H1 (cell line): Measurements from ENCODE around the gene NODAL. TPM values are rescaled to one million over a fixed set of nuclear protein-coding genes. Genes with fewer than 3 reads are reported as not detected.

Experiments used
- CTCF ChIA-PET: fragments of 300-600 bp; sonication (Branson Sonifier 250); formaldehyde crosslinking; loops from one replicate; lab custom pipeline; 2021; ENCODE audit not compliant: partially characterized antibody; lab: Charles Lee
- POLR2A ChIA-PET: fragments of 300-600 bp; sonication (Branson Sonifier 250); formaldehyde crosslinking; loops from one replicate; lab custom pipeline; 2021; ENCODE audit warnings: inconsistent platforms; ENCODE audit not compliant: partially characterized antibody; lab: Charles Lee
- DNase-seq, 2 experiments: peaks; one replicate each; pipeline versions ENCODE4 v3.0.0 to v3.0.0-alpha.2; 2010 to 2022; ENCODE audit warnings: low spot score in 2 of 2, low read depth in 1 of 2, mixed read lengths in 1 of 2
- FAIRE-seq: peaks from 2 replicates; lab custom pipeline; 2011; peaks lifted over from hg19 to GRCh38; lab: Jason Lieb, UNC
- H2AFZ ChIP-seq: 2 replicates; pipeline ENCODE4 v1.8.1; 2012; ENCODE audit warnings: low read length, inconsistent platforms
- H2AK5ac ChIP-seq: 2 replicates; pipeline ENCODE4 v1.6.1; 2013; ENCODE audit warnings: low read depth, low read length
- H2BK120ac ChIP-seq: replicated peaks from 2 replicates; pipeline ENCODE3; 2013; ENCODE audit warnings: low read depth, low read length, inconsistent platforms
- H2BK12ac ChIP-seq: 2 replicates; pipeline ENCODE4 v1.6.1; 2013; ENCODE audit warnings: low read depth, low read length
- H2BK15ac ChIP-seq: 2 replicates; pipeline ENCODE4 v1.6.1; 2013; ENCODE audit warnings: low read length
- H2BK20ac ChIP-seq: 2 replicates; pipeline ENCODE4 v1.6.1; 2013; ENCODE audit warnings: low read length
- H2BK5ac ChIP-seq: 2 replicates; pipeline ENCODE4 v1.6.1; 2013; ENCODE audit warnings: low read depth, low read length
- H3K14ac ChIP-seq: 2 replicates; pipeline ENCODE4 v1.6.1; 2013; ENCODE audit warnings: inconsistent platforms; ENCODE audit not compliant: insufficient read length
- H3K18ac ChIP-seq: 2 replicates; pipeline ENCODE4 v1.6.1; 2013; ENCODE audit warnings: low read length; ENCODE audit errors: extremely low read depth
- H3K23ac ChIP-seq: 2 replicates; pipeline ENCODE4 v1.6.1; 2013; ENCODE audit warnings: inconsistent platforms; ENCODE audit not compliant: insufficient read length
- H3K23me2 ChIP-seq: 2 replicates; pipeline ENCODE4 v1.6.1; 2013; ENCODE audit warnings: low read depth, low read length
- H3K27ac ChIP-seq: 2 replicates; pipeline ENCODE4 v1.6.1; 2011; ENCODE audit warnings: low read depth, low read length, inconsistent platforms
- H3K27me3 ChIP-seq, 4 experiments: replicated peaks in 1 of 4; 1 replicate in 1 of 4; 2 replicates in 3 of 4; pipeline versions ENCODE4 v1.6.1 to v1.8.1; 2011 to 2013; ENCODE audit warnings: low read length in 3 of 4, mild to moderate bottlenecking in 3 of 4, inconsistent platforms in 2 of 4, mixed read lengths in 2 of 4, moderate library complexity in 1 of 4; ENCODE audit not compliant: control insufficient read depth in 3 of 4, insufficient read depth in 3 of 4; ENCODE audit errors: extremely low read depth in 1 of 4
- H3K36me3 ChIP-seq, 4 experiments: 2 replicates each; pipeline versions ENCODE4 v1.6.1 to v1.8.1; 2011 to 2013; ENCODE audit warnings: mild to moderate bottlenecking in 4 of 4, low read length in 3 of 4, moderate library complexity in 2 of 4, control low read depth in 1 of 4, inconsistent platforms in 1 of 4; ENCODE audit not compliant: insufficient read depth in 4 of 4, control insufficient read depth in 2 of 4
- H3K4ac ChIP-seq: replicated peaks from 2 replicates; pipeline ENCODE3; 2013; ENCODE audit warnings: low read length, low read depth, mixed read lengths, inconsistent platforms; ENCODE audit not compliant: insufficient read length
- H3K4me1 ChIP-seq, 4 experiments: replicated peaks in 1 of 4; 1 replicate in 1 of 4; 2 replicates in 3 of 4; pipeline versions ENCODE4 v1.6.1 to v1.8.1; 2011 to 2013; ENCODE audit warnings: low read length in 3 of 4, inconsistent platforms in 2 of 4, mixed read lengths in 1 of 4; ENCODE audit not compliant: insufficient read depth in 4 of 4, control insufficient read depth in 3 of 4
- H3K4me2 ChIP-seq, 2 experiments: 2 replicates each; pipeline versions ENCODE4 v1.6.1 to v1.8.1; 2011 to 2013; ENCODE audit warnings: low read depth in 2 of 2, low read length in 2 of 2, control low read depth in 1 of 2, inconsistent platforms in 1 of 2, mild to moderate bottlenecking in 1 of 2; ENCODE audit not compliant: insufficient read depth in 1 of 2
- H3K4me3 ChIP-seq, 4 experiments: fragments of 200-600, 300-600 bp in 1 of 4; sonication (generic), shearing (Covaris generic), sonication (Bioruptor Twin) in 1 of 4; 2 replicates each; pipeline versions ENCODE4 v1.5.1 to v1.8.1; 2011 to 2016; ENCODE audit warnings: low read length in 4 of 4, low read depth in 3 of 4, control low read depth in 2 of 4, inconsistent platforms in 2 of 4, mild to moderate bottlenecking in 2 of 4, mixed read lengths in 1 of 4, moderate library complexity in 1 of 4; ENCODE audit not compliant: insufficient read depth in 2 of 4; ENCODE audit errors: extremely low read depth in 1 of 4
- H3K56ac ChIP-seq: replicated peaks from 2 replicates; pipeline ENCODE3; 2013; ENCODE audit warnings: low read depth, mild to moderate bottlenecking, mixed read lengths, low read length, inconsistent platforms; ENCODE audit not compliant: insufficient read length
- H3K79me1 ChIP-seq: 2 replicates; pipeline ENCODE4 v1.6.1; 2013; ENCODE audit warnings: low read depth, low read length, control low read depth
- H3K79me2 ChIP-seq, 2 experiments: 2 replicates each; pipeline versions ENCODE4 v1.6.1 to v1.8.1; 2012 to 2013; ENCODE audit warnings: low read length in 2 of 2, mild to moderate bottlenecking in 2 of 2, inconsistent platforms in 1 of 2; ENCODE audit not compliant: insufficient read depth in 2 of 2, control insufficient read depth in 1 of 2
- H3K9ac ChIP-seq, 4 experiments: replicated peaks in 1 of 4; 1 replicate in 1 of 4; 2 replicates in 3 of 4; pipeline versions ENCODE4 v1.6.1 to v1.8.1; 2011 to 2013; ENCODE audit warnings: low read depth in 3 of 4, low read length in 3 of 4, control low read depth in 2 of 4, mild to moderate bottlenecking in 2 of 4, moderate library complexity in 2 of 4, inconsistent platforms in 1 of 4; ENCODE audit errors: extremely low read depth in 1 of 4
- H3K9me3 ChIP-seq, 2 experiments: 2 replicates each; pipeline versions ENCODE4 v1.6.1 to v1.8.1; 2012 to 2013; ENCODE audit warnings: mild to moderate bottlenecking in 2 of 2, moderate library complexity in 2 of 2, control low read depth in 1 of 2, inconsistent platforms in 1 of 2, low read depth in 1 of 2, low read length in 1 of 2, mixed read lengths in 1 of 2; ENCODE audit not compliant: insufficient read depth in 2 of 2
- H4K20me1 ChIP-seq, 2 experiments: replicated peaks in 1 of 2; 2 replicates each; pipeline versions ENCODE3 to v1.8.1; 2011 to 2013; ENCODE audit warnings: inconsistent platforms in 2 of 2, low read length in 2 of 2, mild to moderate bottlenecking in 1 of 2; ENCODE audit not compliant: insufficient read depth in 2 of 2, control insufficient read depth in 1 of 2
- H4K5ac ChIP-seq: 2 replicates; pipeline ENCODE4 v1.6.1; 2013; ENCODE audit warnings: low read length, low read depth, mixed read lengths, inconsistent platforms; ENCODE audit not compliant: insufficient read length
- H4K8ac ChIP-seq: 2 replicates; pipeline ENCODE4 v1.8.0; 2013; ENCODE audit warnings: mild to moderate bottlenecking, moderate library complexity, low read length, inconsistent platforms; ENCODE audit not compliant: insufficient read depth; ENCODE audit errors: extremely low read depth
- H4K91ac ChIP-seq: replicated peaks from 2 replicates; pipeline ENCODE3; 2013; ENCODE audit warnings: low read length, mixed read lengths, inconsistent platforms; ENCODE audit not compliant: insufficient read length
- BRCA1 ChIP-seq: IDR thresholded peaks from 2 replicates; pipeline ENCODE4 v1.6.1; 2012; ENCODE audit warnings: low read depth, low read length, improper control_type of control experiment
- CHD2 ChIP-seq: IDR thresholded peaks from 2 replicates; pipeline ENCODE4 v1.6.1; 2012; ENCODE audit warnings: low read length, improper control_type of control experiment
- EZH2 ChIP-seq: fragments of 200-600 bp; sonication (generic); IDR thresholded peaks from 2 replicates; pipeline ENCODE4 v1.7.1; 2012; ENCODE audit warnings: low read depth, mild to moderate bottlenecking, moderate library complexity, low read length, inconsistent platforms; ENCODE audit not compliant: severe bottlenecking
- FOSL1 ChIP-seq: IDR thresholded peaks from 2 replicates; pipeline ENCODE4 v1.6.1; 2011; ENCODE audit warnings: mild to moderate bottlenecking, low read depth, low read length, moderate library complexity; ENCODE audit not compliant: insufficient read depth
- POU5F1 ChIP-seq: IDR thresholded peaks from 2 replicates; pipeline ENCODE4 v1.6.1; 2011; ENCODE audit warnings: low read depth, mild to moderate bottlenecking, low read length, moderate library complexity
- WGBS, 2 experiments: shearing (Covaris generic) in 1 of 2; methylation state at CpG; one replicate each; pipeline versions ENCODE4 v1.1.6 to v1.1.7; 2013 to 2015; ENCODE audit warnings: low lambda C conversion rate in 2 of 2, mixed read lengths in 2 of 2, inconsistent platforms in 1 of 2, low coverage in 1 of 2, missing lambda C conversion rate in 1 of 2; ENCODE audit not compliant: insufficient replicate concordance in 2 of 2, insufficient coverage in 1 of 2, insufficient read length in 1 of 2; ENCODE audit errors: extremely low coverage in 1 of 2, missing lambda C conversion rate in 1 of 2; 5-methylcytosine and 5-hydroxymethylcytosine counted together
- polyA plus RNA-seq, 7 experiments: library from polyadenylated mRNA; depleted of rRNA in 3 of 7; stranded (reverse) in 5 of 7; unstranded in 2 of 7; fragments of >200 nt in 5 of 7; fragments of 200-250 nt in 2 of 7; gene quantifications; 1 replicate in 5 of 7; 2 replicates in 1 of 7; 4 replicates in 1 of 7; pipeline versions ENCODE4 v1.2.1 to v1.2.3, GENCODE V29; 2011 to 2013; ENCODE audit warnings: missing spikeins in 2 of 7, mixed read lengths in 2 of 7
- total RNA-seq: library from RNA; stranded (reverse); fragmentation: NEBNext Ultra II Directional; extraction: Animal tissue kit (Norgen Biotek cat#: 25700); gene quantifications from 2 replicates; pipeline ENCODE4 v1.2.1, GENCODE V29; 2021

Gene NODAL
- total and polyA plus RNA-seq, 2 of the 8 experiments (the other 6 are each of a cell fraction or from before 2014, with no cell fraction given) = 2.0 to 7.3 TPM

GRCh38 chr10:70432101-70432500 is 9.4 kb downstream of the NODAL start:
- Histone ChIP-seq H2BK5ac (no peak overlapping the region), H2AFZ (no peak overlapping the region), H3K56ac (no peak overlapping the region), H3K9me3 (no peaks in the 10 kb centered on the region), H3K4me1 (no peaks in the 10 kb centered on the region), H3K14ac (no peak overlapping the region), H3K27ac (no peak overlapping the region), H3K4me2 (no peak overlapping the region), H3K18ac (no peak overlapping the region), H2BK12ac (no peak overlapping the region), H3K27me3 (no peaks in the 10 kb centered on the region), H3K23me2 (no peaks in the 10 kb centered on the region), H4K8ac (no peak overlapping the region), H2BK120ac (no peak overlapping the region), H3K23ac (no peak overlapping the region), H3K4me3 (no peak overlapping the region), H4K20me1 (peaks cover 0 to 19% of the 10 kb centered on the region in 2 experiments), H3K79me1 (no peaks in the 10 kb centered on the region; the same call in 1 of the 2 replicates), H2BK15ac (no peak overlapping the region), H2BK20ac (no peak overlapping the region), H3K4ac (no peak overlapping the region), H3K79me2 (no peaks in the 10 kb centered on the region), H4K5ac (no peak overlapping the region), H3K36me3 (peaks cover 0 to 31% (median 6%) of the 10 kb centered on the region in 4 experiments; a peak in 4 of 8 replicates), H3K9ac (no peak overlapping the region), H2AK5ac (no peak overlapping the region), H4K91ac (no peak overlapping the region)
- FAIRE-seq (no peak), DNase-seq (no peak)
- CTCF ChIA-PET = interaction anchor here (1.0 to 9.2 kb wide), 14 partner anchors 10 to 167 kb away, joined by 3 to 67 read pairs (median 6); no protein-coding TSS in a partner anchor
- POLR2A ChIA-PET = interaction anchor here (1.7 to 2.8 kb wide), 4 partner anchors 10 to 45 kb away, joined by 5 to 17 read pairs (median 8); partner anchors contain the start of gene NODAL
- WGBS, 2 experiments = 82% methylated on average over 4 of the region's 4 CpGs; no CpG with 5 or more reads in 1 of the 2 experiments
- TF ChIP-seq BRCA1 = no peak
- no peak for TF ChIP-seq POU5F1
- TF ChIP-seq CHD2 = no peak
- TF ChIP-seq FOSL1 = no peak
- no peak for TF ChIP-seq EZH2
